Fibroblast of the conjunctiva (primary cell): ENCODE measurements around the gene NPAS1.

Experiments
- DNase-seq: peaks from one replicate; pipeline ENCODE4 v3.0.0-alpha.2; 2010; ENCODE audit warnings: low read depth

Gene NPAS1, protein sequence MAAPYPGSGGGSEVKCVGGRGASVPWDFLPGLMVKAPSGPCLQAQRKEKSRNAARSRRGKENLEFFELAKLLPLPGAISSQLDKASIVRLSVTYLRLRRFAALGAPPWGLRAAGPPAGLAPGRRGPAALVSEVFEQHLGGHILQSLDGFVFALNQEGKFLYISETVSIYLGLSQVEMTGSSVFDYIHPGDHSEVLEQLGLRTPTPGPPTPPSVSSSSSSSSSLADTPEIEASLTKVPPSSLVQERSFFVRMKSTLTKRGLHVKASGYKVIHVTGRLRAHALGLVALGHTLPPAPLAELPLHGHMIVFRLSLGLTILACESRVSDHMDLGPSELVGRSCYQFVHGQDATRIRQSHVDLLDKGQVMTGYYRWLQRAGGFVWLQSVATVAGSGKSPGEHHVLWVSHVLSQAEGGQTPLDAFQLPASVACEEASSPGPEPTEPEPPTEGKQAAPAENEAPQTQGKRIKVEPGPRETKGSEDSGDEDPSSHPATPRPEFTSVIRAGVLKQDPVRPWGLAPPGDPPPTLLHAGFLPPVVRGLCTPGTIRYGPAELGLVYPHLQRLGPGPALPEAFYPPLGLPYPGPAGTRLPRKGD

GRCh38 chr19:47019431-47020041 lies at the start of gene NPAS1:
NPAS1 (plus strand) TSS chr19:47019837; CDS start chr19:47021048, 1,211 bp downstream.
- DNase-seq: no peak

- no peak for DNase-seq
These were observed 48.8 kb upstream of the NPAS1 start for GRCh38 chr19:46970815-46971214.

GRCh38 chr19:46972311-46972710 lies 47.3 kb upstream of the NPAS1 start:
- no peak for DNase-seq

GRCh38 chr19:46974181-46974580 lies 45.5 kb upstream of the NPAS1 start:
- DNase-seq: no peak

DNA sequence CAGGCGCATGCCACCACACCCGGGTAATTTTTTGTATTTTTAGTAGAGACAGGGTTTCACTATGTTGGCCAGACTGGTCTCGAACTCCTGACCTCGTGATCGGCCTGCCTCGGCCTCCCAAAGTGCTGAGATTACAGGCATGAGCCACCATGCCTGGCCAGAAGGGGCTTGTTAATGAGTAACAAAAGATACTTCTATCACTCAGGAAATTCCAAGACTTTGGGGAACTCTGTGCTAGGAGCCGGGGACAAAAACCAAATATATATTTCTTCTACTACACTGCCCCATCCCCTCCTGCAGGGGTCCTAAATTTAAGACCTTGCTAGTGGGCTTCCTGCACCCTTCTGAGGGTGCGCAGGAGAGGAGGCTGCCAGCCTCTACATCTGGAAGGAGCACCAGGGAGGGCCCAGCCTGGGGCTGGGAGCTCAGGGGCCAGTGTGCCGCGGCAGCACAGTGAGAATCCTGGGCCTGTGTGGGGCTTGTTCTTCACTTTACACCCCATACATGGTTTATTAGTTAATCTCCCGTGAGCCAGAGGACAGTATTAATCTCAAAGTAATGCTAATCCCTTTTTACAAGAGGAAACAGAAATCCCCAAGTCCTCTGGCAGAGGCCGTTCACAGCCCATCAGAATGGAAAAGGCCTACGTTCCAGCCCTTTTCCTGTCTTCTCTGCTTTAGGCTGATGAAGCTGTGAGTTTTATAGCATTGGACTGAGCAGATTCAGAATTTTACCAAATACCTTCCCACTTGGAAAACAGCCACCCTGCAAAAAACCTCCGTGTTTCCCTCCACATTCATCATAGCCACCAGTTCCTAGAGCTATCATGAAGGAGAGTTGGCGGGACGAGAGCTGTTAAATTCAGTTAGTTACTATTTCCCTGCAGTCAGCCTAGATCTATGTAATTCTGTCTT lies 44.4 kb upstream of the NPAS1 start:
- no peak for DNase-seq

GRCh38 chr19:46975925-46976782 lies 43.5 kb upstream of the NPAS1 start:
- DNase-seq: peak; percentile 97

- no peak for DNase-seq
These were observed 42.8 kb upstream of the NPAS1 start for GRCh38 chr19:46976845-46977320.

DNA sequence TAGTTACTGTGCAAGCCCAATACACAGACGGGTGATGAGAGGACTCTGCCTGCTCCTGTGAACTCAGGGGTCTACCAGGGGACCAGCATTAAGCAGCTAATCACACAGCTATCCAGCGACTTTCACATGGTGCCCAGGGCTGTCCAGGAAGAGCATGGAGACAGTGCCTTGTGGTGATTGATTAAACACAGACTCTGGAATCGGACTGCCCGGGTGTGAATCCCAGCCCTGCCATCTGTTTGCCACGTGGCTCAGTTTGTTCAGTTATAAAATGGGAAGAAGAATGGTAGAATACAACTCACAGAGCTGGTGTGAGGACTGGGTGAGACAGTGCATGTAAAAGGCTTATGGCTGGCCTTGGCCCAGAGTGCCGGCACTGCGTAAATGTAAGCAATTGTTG lies 42.1 kb upstream of the NPAS1 start:
- no peak for DNase-seq

DNA sequence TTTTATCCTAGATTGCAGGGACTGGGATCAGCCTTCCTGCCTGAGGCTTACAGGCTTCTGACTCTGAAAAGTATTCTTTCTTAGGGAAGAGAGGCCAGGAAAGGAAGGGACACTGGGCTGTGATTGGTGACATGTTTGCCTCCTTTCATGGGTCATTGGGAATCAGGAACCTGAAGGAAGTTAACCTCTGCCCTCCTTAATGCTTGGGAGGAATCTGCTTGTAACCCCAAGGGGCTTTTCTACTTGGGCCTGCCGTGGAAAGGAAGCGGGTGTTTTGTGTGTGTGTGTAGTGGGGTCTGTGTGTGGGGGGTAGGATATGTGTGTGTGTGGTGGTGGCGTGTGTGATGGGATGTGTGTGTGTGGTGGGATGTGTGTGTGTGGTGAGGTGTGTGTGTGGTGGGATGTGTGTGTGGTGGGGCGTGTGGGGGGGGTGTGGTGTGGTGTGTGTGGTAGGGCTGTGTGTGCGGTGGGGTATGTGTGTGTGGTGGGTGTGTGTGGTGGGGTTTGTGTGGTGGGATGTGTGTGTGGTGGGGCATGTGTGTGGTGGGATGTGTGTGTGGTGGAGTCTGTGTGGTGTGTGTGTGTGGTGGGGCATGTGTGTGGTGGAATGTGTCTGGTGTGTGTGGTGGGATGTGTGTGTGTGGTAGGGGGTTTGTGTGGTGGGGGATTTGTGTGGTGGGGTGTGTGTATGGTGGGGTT lies 41.3 kb upstream of the NPAS1 start:
- DNase-seq: no peak

DNA sequence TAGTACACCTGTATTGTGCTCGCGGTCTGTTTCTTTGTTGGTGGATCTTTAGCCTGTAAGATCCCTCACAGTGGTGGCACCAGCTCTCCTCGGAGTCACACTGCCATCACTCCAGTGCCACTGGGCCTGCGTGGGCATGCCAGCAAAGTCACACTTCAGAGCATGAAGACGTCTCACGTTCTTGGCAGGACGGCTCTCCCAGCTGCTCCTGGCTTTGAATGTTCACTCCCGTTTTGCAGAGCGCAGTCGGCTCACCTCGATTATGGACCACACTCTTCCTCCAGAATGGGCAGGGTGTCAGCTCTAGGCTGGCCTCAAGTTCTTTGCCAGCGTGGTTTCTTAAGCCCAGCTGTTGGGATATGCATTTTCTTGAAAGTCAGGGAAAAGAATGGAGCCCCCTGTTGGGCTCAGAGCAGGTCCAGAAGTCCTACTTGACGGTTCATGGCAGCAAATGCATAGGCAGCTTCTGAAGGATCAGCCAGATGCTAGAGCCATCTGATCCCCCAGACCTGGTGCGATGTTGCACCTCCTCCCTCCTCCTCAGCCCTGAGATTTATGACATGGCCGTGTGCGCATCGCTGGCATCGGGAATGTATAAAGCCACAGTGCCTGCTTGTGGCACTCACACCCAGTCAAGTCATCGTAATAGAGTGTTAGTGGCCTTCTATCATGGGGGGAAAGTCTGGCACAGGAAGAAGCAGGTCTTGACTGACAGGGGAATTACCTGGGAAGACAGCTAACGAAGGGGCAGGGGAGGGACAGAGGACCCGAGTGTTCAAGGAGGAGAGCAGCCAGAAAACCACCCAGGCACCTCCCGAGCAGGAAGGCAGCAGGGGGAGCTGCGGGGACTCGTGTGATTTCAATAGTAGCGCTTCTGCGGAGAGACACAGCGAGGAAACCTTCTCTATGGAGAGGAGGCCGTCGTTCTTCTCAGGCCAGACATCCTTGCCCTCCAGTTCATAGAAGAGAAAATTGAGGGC lies 40.2 kb upstream of the NPAS1 start:
- DNase-seq: no peak

DNA sequence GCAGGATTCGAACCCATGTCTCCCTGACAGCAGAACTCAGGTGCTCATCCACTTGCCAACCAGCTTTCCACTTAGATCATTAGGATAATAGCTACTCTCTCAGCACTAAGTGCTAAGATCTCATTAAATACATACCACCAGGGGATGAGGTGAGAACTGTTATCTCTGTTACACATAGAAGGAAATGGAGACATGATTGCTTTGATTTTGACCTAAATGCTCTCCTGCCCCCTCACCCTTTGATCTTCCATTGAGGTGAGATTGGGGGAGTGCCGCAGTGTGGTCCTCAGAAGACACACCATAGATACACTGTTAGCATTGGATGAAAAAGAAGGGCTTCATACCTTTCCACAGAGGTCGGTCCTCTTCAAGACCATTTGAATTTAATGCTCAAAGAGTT lies 38.9 kb upstream of the NPAS1 start:
- DNase-seq: no peak

GRCh38 chr19:46981286-46981945 lies 38.2 kb upstream of the NPAS1 start:
- no peak for DNase-seq

DNA sequence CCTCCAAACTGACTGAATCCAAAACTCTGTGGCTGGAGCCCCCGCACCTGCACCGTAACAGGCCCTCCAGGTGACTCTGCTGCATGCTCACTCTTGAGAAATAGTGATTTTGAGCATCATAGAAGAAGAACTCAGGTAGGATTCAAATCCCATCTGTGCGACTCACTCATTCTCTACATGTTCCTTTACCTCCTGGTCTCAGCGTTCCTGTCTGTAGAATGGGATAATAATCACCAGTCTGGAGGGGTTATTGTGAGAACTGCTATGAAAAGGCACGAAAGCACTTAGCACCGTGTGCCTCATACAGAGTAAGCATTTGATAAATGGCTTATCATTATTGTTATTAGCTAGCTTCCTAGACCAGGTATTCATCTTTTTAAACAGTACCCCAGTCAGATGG lies 36.5 kb upstream of the NPAS1 start:
- DNase-seq: no peak

DNA sequence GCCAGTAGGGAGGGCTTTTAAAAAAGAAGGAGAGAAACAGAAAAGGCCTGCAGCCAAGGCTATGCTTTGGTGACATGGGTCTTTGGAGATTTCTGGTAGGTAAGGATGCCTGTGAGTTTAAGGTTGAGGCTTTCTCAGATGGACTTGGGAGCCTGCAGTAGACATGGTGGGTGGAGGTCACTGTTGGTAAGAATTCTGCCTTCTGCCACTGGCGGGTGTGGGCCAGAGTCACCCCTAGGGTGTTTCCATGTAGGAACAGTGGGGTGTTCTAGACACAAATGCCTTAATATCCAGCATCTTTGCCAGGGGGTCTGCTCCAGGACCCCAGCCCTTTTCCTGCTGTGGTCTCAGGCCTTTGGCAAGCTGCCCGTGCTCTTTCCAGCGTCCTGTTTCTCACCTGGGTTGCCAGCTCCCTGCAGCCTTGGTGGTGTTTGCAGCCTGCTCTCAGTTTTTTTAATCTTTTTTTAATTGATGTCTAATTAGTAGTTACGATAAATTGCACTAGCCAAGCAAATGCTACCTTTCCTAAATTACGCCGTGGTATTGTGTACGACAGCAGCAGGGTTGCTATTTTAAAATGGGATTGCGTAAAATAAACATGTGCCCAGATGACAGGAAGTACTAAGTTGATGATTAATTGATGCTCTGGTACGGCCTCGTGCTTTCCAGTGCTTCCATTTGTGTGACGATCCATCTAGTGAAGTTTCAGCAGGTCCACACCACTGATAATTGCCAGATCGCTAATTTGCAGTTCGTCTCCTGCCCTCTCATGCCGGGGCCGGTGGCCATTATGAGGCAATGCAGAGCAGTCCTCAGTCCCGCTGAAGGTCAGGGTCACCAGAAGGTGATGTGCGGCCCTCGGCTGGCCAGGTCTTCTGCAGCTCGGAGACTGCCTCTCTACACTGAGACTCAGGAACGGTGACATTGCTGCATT lies 35.3 kb upstream of the NPAS1 start:
- no peak for DNase-seq

DNA sequence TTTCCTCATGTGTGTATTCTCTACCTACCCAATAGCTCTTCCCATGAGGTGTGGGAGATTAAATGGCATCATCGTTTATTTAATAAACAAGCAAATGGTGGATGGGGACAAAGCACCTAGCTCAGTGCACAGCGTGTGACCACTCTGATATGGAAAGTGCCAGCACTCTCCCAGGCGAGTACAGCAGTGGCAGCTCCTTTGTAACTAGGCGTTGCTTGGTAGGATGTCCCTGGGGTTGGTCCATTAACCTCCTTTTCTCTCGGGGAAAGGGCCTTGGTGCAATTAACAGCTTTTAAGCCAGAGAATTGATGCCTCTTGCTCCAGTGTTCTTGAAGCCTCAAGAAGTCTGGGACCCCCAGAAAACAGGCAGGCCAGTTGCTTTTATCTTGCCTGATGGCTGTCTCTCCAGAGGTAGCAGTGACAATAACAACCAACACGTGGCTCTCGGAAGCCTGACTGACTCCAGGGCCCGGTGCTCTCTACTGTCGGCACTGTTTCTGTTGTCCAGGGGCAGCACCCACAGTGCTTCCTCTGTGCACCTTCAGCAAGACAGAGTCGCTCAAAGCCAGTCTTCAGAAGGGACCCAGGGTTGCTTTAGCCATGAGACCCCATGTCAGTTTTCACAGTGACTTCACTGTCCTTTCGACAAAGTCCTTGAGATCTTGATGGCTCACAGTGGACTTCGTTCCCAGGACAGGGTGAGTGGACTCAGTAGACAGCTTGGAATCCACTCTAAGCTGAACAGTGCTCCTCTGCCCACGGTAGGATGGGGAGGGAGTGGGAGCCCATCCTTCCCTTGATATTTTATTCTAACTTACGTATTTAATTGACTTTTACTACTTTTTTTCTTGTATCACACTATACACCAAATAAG lies 33.9 kb upstream of the NPAS1 start:
- no peak for DNase-seq

GRCh38 chr19:46988614-46989230 lies 30.9 kb upstream of the NPAS1 start:
- DNase-seq: no peak
